ENCODE results near the gene DACT2. TPM values are rescaled to one million over a fixed set of nuclear protein-coding genes. Genes with fewer than 3 reads are reported as not detected.

The DACT2 gene
- total RNA-seq, 1 donor from 2014 or later: 2.5 TPM

- ATAC-seq: no peak
Measured at GRCh38 chr6:168365422-168366165, 46.0 kb upstream of the DACT2 start.

GRCh38 chr6:168364793-168365421 lies 45.3 kb upstream of the DACT2 start:
- ATAC-seq (no peak), DNase-seq (peak; percentile 52)
- H3K4me1 ChIP-seq: peaks cover 3% of the 10 kb centered on the region
- no peaks in the 10 kb centered on the region for H3K36me3 ChIP-seq
- H3K27ac ChIP-seq: no peak overlapping the region
- H3K4me3 ChIP-seq: no peak overlapping the region
- no peaks in the 10 kb centered on the region for H3K9me3 ChIP-seq
- intact Hi-C loops (cut with DNase I): no loop called here
- no peaks in the 10 kb centered on the region for H3K27me3 ChIP-seq
- no peak for TF ChIP-seq CTCF (IDR thresholded peaks at IDR 0.05)

More at GRCh38 chr6:168365422-168366165, 46.0 kb upstream of the DACT2 start:
- intact Hi-C loops (cut with DNase I): no loop called here
- Histone ChIP-seq H3K27me3 (no peaks in the 10 kb centered on the region), H3K27ac (no peak overlapping the region), H3K4me3 (no peak overlapping the region), H3K4me1 (peaks cover 3% of the 10 kb centered on the region), H3K9me3 (no peaks in the 10 kb centered on the region), H3K36me3 (no peaks in the 10 kb centered on the region)
- TF ChIP-seq CTCF (IDR thresholded peaks at IDR 0.05): no peak
- peak; percentile 36 for DNase-seq

- intact Hi-C loops (cut with DNase I): no loop called here
- DNase-seq (peak; percentile 25), ATAC-seq (no peak)
- peaks cover 3% of the 10 kb centered on the region for H3K4me1 ChIP-seq
- no peaks in the 10 kb centered on the region for H3K36me3 ChIP-seq
- no peaks in the 10 kb centered on the region for H3K27me3 ChIP-seq
- H3K9me3 ChIP-seq: no peaks in the 10 kb centered on the region
- TF ChIP-seq CTCF (IDR thresholded peaks at IDR 0.05): no peak
- no peak overlapping the region for H3K27ac ChIP-seq
- no peak overlapping the region for H3K4me3 ChIP-seq
Measured at GRCh38 chr6:168363811-168364792, 44.5 kb upstream of the DACT2 start.

- intact Hi-C loops (cut with DNase I): no loop called here
- ATAC-seq (no peak), DNase-seq (no peak)
- TF ChIP-seq CTCF (IDR thresholded peaks at IDR 0.05): no peak
- H3K9me3 ChIP-seq: no peaks in the 10 kb centered on the region
- H3K36me3 ChIP-seq: no peaks in the 10 kb centered on the region
- no peak overlapping the region for H3K4me3 ChIP-seq
- H3K27me3 ChIP-seq: no peaks in the 10 kb centered on the region
- H3K27ac ChIP-seq: no peak overlapping the region
- peaks cover 3% of the 10 kb centered on the region for H3K4me1 ChIP-seq
Measured at GRCh38 chr6:168363302-168363701, 43.7 kb upstream of the DACT2 start.

- Histone ChIP-seq H3K36me3 (no peaks in the 10 kb centered on the region), H3K27ac (no peak overlapping the region), H3K9me3 (no peaks in the 10 kb centered on the region), H3K4me3 (no peak overlapping the region), H3K4me1 (peaks cover 2% of the 10 kb centered on the region), H3K27me3 (no peaks in the 10 kb centered on the region)
- ATAC-seq (no peak), DNase-seq (peak; percentile 39)
- TF ChIP-seq CTCF (IDR thresholded peaks at IDR 0.05): no peak
- intact Hi-C loops (cut with DNase I): no loop called here
Measured at GRCh38 chr6:168362276-168362990, 42.9 kb upstream of the DACT2 start.

Data from upper lobe of right lung (tissue), 1 donor.